NCI-H146 treated with DMSO at 0.1 percent for 48 hours (cell line): ENCODE results near the gene GBGT1.

Source experiments
- DNase-seq: peaks from one replicate; lab custom pipeline; 2025; ENCODE audit not compliant: unreplicated experiment; lab: John Stamatoyannopoulos, UW

The GBGT1 gene

DNA sequence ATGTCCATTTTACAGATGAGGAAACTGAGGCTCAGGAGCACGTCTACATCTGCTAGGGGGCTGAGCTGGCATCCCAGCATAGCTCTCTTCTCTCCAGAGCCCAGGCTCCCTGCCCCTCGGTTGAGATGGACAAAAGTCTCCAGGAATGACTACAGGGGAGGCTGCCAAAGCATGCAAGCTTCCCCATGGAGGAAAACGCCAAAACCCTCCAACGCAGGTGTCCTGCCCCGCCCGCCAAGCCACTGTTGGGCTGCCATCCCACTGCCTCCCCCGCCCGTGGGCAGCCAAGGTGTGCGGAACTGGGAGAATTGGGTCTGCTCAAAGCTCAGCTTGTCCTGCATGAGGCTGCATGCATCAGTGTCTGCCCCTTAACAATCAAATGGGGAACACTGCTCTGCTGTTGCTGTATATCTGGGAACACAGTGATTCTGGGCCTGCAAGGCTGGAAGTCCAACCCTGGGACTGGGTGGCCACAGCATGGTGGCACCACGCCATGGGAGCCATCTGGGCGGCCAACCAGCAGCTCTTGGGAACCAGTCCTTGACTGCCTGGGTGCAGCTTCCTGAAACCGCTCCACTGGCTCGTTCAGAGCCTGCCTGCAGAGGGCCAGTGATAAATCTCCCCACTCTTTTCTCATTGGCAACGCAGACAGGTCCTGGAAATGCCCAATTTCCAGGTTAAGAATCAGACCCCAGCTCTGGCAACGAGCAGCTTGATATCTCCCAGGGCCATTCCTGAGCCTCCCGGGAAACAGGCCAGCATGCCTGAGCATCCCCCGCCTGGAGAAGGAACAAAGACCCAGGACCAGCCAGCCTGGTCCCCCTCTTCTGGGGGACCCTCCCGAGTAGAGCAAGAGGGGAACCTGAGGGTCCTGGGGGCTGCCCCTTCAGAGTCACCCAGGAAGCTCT, 46.2 kb downstream of the GBGT1 start:
- no peak for DNase-seq

- no peak for DNase-seq
Observed at GRCh38 chr9:133116346-133117231, 47.1 kb downstream of the GBGT1 start.

GRCh38 chr9:133115604-133116345, 47.9 kb downstream of the GBGT1 start:
- no peak for DNase-seq

- no peak for DNase-seq
Observed at GRCh38 chr9:133114886-133115603, 48.7 kb downstream of the GBGT1 start.

- no peak for DNase-seq
Observed at GRCh38 chr9:133113949-133114885, 49.5 kb downstream of the GBGT1 start.

GRCh38 chr9:133113163-133113948, 50.4 kb downstream of the GBGT1 start:
- DNase-seq: no peak

DNA sequence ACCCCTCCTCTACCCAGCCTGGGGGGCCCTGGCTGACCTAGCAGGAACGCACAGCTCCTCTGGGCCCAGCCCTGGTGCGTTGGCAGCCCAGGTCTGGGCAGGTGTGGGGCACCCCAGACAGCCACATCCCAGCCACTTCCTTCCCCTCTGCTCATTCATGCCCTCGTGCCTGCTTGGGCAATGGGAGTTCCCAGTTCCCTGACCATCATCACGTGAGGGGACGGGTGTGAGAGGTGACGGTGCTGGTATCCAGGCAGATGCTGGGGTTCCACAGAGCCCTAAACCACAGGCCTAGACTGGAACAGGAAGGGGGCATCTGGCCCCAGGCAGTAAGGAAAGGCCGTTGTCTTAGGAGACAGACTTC, 51.1 kb downstream of the GBGT1 start:
- no peak for DNase-seq

DNA sequence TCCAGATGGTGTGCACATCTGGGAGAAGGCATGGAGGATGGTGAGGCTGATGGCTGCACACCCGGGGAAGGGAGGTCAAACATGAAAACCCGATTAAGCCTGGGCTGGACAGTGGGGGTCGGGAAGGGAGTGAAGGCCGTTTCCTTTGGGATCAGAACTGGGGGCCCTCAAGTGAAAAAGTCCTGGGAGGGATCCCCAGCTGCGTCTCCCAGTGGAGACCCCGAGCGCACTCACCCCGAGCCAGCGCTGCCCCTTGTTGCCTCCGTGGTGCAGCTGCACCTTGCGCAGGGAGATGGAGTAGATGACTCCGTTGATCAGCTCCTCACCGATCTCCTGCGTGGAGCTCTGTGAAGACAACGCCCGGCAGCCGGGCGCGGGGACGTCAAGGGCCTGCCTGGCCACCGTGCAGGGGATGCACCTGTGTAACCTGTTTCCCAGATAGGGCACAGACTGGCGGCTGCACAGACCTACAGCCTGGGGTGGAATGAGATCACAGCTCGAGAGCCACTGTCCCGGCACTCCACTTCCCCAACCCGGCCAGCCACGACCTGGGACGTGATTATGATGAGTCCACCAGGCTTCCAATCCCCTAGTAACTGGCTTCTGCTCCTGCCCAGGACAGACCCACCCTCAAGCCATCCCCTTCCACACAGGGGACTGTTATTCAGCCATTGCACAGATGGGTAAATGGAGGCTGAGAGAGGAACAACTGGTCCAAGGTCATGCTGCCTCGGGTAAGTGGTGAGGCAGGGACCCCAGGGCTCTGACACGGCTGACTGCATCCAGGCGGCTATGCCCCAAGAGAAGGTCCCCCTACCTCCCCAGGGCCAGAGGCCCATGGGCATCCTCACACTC, 51.7 kb downstream of the GBGT1 start:
- DNase-seq: no peak

- no peak for DNase-seq
Observed at GRCh38 chr9:133109931-133110650, 53.6 kb downstream of the GBGT1 start.

- no peak for DNase-seq
Observed at GRCh38 chr9:133108794-133109641, 54.7 kb downstream of the GBGT1 start.

- no peak for DNase-seq
Observed at GRCh38 chr9:133107961-133108793, 55.5 kb downstream of the GBGT1 start.

DNA sequence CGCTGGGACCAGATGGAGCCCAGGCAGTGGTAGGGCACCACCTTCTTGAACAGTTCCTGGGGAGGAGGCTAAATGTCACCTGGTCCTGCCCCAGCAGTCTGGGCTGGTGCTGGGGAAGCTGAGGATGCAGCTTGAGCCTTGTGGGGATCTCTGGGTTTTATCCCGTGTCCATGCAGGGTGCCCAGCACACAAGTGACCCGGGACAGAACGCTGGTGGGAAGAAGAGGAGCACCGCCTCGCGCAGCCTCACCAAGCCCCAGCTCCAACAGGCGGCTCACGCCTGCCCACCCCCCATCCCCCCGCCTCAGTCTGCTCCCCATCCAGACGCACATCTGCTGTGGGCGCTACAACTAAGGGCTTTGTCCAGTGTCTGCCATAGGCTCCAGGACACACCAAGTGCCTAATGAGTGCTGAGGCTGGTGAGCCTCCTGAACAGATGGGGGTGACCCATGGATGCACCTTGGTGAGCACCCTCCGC, 56.4 kb downstream of the GBGT1 start:
- no peak for DNase-seq

DNA sequence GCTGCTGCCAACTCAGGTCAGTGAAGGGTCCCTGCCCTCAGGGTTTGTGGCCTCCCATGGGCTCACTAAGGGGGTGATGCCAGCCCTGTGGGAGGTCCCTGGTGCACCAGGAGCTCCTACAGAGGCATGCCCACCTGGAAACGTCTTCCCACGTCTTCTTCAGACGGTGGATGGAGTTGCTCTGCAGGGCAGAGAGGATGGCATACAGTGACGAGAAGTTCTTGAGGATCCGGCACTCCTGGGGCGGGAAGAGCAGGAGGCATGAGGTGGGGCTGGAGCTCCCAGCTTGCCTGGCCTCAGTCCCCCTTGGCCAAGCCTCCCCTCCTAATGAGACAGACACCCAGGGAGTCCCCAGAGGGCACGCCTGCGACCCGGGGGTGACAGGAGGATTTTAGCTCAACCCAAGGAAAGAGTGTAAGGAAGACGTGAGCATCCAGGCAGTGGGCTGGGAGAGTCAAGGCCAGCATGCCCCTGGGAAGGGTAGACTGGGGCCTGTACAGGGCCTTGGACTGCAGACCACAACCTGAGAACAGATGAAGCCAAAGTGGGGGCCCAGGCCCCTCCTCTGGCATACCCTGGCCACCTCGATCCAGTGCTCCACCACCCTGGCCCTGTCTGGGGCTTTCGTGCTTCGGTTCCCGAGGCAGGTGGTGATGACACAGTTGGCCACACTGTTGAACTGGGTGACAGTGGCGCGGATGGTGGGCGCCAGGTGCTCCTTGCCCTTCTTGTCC, 57.0 kb downstream of the GBGT1 start:
- DNase-seq: no peak

DNA sequence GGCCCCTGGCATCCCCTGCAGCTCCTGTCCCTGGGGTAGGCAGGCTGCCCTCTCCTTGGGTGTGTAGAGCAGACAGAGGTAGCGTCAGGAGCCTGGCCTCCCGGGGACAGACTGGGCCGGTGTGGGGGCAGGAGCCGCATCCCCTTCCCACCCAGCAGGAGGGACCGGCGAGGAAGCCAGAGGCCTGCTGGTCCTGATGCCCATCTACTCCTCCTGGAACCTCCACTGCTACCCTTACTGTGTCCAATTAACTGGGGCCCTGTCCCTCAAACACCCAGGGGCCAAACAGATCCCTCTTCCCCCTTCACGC, 58.3 kb downstream of the GBGT1 start:
- DNase-seq: no peak
